Stimulated activated CD8-positive, alpha-beta memory T cell treated with anti-CD3 and anti-CD28 coated beads, Interleukin-7, amount 100 ng/mL, for 24 hours (primary cell): ENCODE measurements around the gene FRAT1.

Experiments
- DNase-seq: peaks from one replicate; pipeline ENCODE4 v3.0.0-alpha.2; 2020; ENCODE audit warnings: low read depth

The FRAT1 gene

DNA sequence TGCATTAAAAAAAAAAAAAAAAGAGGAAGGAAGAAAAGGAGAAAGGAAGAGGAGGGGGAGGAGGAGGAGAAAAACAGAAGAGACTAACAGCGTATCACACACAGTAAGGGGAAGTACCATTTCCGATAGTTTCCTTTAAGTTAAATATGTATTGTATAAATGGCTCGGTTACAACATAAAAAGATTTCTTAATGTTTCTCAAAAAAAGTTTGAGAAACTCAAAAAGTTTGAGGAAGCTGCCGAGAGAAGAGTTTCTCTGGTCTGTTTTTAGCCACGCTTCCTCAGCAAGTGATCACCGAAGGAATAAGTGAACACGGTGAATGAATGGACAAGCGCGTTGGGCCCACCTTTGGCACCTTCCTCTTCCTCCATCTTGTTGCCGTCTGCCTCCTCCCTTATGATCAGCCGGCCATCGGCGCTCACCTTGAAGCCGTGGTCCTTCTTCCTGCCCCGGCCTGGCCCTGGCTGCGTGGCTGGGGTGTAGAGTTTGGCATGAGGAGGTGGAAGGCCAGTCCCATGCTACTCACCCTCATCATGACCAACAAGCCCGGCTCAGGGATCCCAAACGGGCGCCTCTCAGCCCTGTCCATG, 46.8 kb downstream of the FRAT1 start:
- DNase-seq = no peak

DNA sequence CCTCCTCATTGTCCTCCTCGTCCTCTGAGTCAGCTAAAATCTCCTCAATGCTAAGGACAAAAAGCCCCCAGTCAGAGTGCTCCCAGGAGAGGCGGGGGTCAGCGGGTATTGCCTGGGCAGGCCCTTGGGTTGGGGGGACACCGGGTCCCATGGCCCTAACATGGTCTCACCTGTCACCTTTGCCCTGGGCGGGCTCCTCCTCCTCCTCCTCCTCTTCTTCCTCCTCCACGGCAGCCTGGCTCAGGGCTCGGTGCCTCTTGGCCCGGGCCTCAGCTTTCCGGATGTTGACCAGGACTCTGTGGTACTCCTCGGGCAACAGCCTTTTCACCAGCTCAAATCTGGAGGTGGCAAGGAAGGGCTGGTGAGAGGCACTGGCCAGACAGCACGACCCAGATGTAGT, 47.5 kb downstream of the FRAT1 start:
- DNase-seq = no peak

DNA sequence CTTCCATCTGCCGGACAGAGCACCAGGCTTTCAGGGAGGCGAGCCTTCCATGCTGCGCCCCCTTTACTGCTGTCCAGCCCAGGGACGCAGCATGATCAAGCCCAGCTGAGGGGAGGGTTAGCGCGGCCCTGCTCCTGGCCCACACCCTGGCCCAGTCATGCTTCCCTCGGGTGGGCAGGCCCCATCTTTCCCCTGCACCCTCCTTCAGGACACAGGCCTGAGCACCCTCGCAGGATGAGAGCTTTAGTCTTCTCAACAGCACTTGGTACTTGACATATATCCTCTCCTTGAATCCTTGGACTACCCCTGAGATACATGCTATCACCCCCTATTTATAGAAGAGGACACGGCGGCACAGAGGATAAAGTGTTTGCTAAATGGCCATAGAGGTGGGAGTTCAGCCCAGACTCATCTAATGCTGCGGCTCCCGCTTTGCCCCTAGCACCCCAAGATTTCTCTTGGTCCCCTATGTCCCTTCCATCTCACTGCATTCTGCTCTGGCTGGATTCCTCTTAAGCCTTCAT, 48.1 kb downstream of the FRAT1 start:
- no peak for DNase-seq
